Erythroblast (primary cell): ENCODE data around the gene PSMB1.

Source experiments
- GATA1 ChIP-seq: IDR thresholded peaks from 2 replicates; pipeline ENCODE4 v1.6.1; 2011; ENCODE audit warnings: low read depth, mild to moderate bottlenecking, control low read depth, low read length, moderate library complexity
- POLR2A ChIP-seq: IDR thresholded peaks from 2 replicates; pipeline ENCODE4 v1.6.1; 2011; ENCODE audit warnings: mild to moderate bottlenecking, low read length

DNA sequence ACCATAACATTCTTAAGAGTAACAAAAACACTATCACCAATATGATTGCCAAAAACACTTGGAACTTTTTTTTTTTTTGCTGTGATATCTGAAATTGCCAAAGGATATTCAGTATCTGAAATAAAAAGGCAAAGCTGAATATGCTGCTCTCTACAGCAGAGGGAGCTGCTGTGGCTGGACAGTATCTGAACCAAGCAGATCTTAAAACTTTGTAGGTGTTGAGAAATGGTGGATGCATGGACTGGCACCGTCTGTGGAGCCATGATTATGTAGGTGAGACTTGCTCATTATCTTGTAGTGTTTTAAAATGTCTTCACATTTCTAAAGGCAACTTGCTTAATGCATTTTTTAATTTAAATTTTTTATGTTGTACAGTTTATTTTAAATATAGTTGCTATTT is 22.1 kb upstream of the PSMB1 start:
- TF ChIP-seq POLR2A = no peak
- TF ChIP-seq GATA1 = no peak
